Lung microvascular endothelial cell (primary cell): ENCODE data around the gene GHITM. TPM values are rescaled to one million over a fixed set of nuclear protein-coding genes. Genes with fewer than 3 reads are reported as not detected.

Experiments
- DNase-seq, 2 donors: peaks; one replicate each; pipeline versions ENCODE4 v3.0.0 to v3.0.0-alpha.2; 2010; ENCODE audit warnings: low read depth in 2 of 2
- total RNA-seq: library from RNA; depleted of rRNA; stranded (reverse); fragments of >200 nt; gene quantifications from 2 replicates; pipeline ENCODE4 v1.2.1, GENCODE V29; 2014

The GHITM gene
- total RNA-seq, 1 donor from 2014 or later, result 154 TPM

DNA sequence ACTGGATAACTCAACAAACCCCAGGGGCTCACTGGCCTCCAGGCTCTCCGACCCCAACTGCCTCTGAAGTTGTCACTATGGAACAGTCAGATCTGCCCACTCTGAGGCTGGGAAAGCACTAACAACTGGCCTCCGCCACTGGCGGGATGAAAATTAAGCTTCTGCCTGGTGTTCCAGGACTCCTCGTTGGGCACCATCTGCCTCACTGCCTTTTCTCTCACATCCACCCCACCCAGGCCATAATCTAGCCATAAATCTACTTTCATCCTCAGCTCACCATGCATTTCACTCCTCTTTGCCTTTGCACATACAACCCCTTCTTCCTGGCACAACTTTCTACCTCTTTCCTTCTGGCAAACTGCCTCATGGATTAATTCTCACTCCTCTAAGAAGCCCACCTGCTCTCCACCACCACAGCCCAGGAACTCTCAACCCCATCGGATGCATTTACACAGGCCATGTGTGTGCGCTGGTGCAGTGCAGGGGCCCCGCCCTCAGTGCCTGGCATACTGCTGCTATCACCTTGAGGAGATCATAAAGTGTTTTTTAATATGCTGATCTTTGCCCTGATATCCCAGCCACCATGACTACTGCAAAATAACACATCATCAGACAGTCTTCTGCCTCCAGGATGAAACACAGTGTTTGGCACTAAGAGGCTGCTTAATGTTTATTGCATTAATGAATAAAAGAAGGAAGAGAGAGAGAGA lies 59.1 kb downstream of the GHITM start:
- no peak for DNase-seq

- DNase-seq, result peak in 1 of 2 donors; percentile 20
Observed at GRCh38 chr10:84200537-84201243, 61.4 kb downstream of the GHITM start.

- no peak for DNase-seq
Observed at GRCh38 chr10:84201244-84201606, 61.9 kb downstream of the GHITM start.

DNA sequence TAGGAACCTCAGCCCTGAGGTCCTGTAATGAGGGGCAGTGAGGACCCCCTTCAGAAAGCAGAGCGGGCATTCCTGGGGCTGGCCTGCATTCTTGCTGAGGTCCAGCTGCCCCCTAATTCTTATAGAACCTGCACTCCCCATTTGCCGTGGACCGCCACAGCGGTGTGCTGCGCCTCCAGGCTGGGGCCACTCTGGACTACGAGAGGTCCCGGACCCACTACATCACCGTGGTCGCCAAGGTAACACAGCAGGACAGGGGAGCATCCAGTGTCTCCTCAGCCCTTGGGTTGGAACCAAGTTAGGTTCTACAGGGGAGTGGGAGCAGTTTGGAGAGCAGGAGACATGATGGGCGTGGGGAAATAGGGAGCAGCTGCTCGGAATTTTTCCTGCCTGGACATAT lies 62.4 kb downstream of the GHITM start:
- DNase-seq, result no peak

DNA sequence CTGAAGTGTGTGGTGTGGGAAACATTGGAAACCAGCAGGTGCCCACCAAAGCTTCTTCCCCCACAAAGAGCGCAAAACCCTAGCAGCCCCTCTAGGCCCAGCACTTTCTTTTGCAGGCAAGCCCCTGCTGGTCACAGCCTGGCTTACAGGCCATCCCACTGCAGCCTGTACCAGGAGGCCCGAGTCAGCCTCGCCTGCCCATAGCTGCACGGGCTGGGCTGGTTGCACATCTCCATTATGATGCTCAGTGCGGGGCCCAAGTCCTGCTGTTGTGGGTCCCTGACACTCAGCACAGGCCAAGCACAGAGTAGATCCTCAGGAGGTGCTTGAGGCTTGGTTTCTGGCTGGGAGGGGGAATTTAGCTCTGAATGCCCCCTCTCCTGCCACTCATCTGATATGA lies 63.0 kb downstream of the GHITM start:
- no peak for DNase-seq

Other genes starting within 250 kb of the GHITM start
- not detected in 2 replicates for gene GPR15LG, start 34.3 kb downstream of the GHITM start, total RNA-seq
- under 0.01 TPM in 2 replicates for gene CDHR1, start 55.0 kb downstream of the GHITM start, total RNA-seq
- gene LRIT2, start 86.0 kb downstream of the GHITM start, total RNA-seq, result not detected in 2 replicates
- not detected in 2 replicates for gene LRIT1, start 102.0 kb downstream of the GHITM start, total RNA-seq
- gene RGR, start 105.5 kb downstream of the GHITM start, total RNA-seq, result not detected in 2 replicates
- 11.1 and 14.9 TPM in 2 replicates for gene CCSER2, start 189.1 kb downstream of the GHITM start, total RNA-seq